Forelimb muscle (tissue), 1 donor: Measurements from ENCODE around the gene C9orf78. TPM values are rescaled to one million over a fixed set of nuclear protein-coding genes. Genes with fewer than 3 reads are reported as not detected.

Experiments
- DNase-seq: peaks from one replicate; pipeline ENCODE4 v3.0.0-alpha.2; 2013; ENCODE audit warnings: low read depth
- polyA plus RNA-seq: library from polyadenylated mRNA; unstranded; fragments of 120-200 nt; gene quantifications from one replicate; pipeline ENCODE4 v1.2.1, GENCODE V29; 2013; ENCODE audit not compliant: insufficient read length

The C9orf78 gene
- polyA plus RNA-seq, 1 donor, result 46.7 TPM

- no peak for DNase-seq
Measured at GRCh38 chr9:129845373-129845772, 10.3 kb upstream of the C9orf78 start.

- no peak for DNase-seq
Measured at GRCh38 chr9:129841071-129841470, 6.0 kb upstream of the C9orf78 start.

- no peak for DNase-seq
Measured at GRCh38 chr9:129840034-129840433, 5.0 kb upstream of the C9orf78 start.

GRCh38 chr9:129839324-129840023 is 4.4 kb upstream of the C9orf78 start:
- no peak for DNase-seq

- DNase-seq, result no peak
Measured at GRCh38 chr9:129838707-129839259, 3.7 kb upstream of the C9orf78 start.

- no peak for DNase-seq
Measured at GRCh38 chr9:129836311-129837007, 1.4 kb upstream of the C9orf78 start.

GRCh38 chr9:129835860-129836223 is 767 bp upstream of the C9orf78 start:
- no peak for DNase-seq

GRCh38 chr9:129834489-129835127 is 467 bp downstream of the C9orf78 start:
- no peak for DNase-seq

GRCh38 chr9:129832982-129833381 is 2.1 kb downstream of the C9orf78 start:
- DNase-seq, result no peak

- DNase-seq, result no peak
Measured at GRCh38 chr9:129828969-129829368, 6.1 kb downstream of the C9orf78 start.

- DNase-seq, result no peak
Measured at GRCh38 chr9:129828051-129828450, 7.0 kb downstream of the C9orf78 start.

- no peak for DNase-seq
Measured at GRCh38 chr9:129826759-129827158, 8.3 kb downstream of the C9orf78 start.

GRCh38 chr9:129826344-129826743 is 8.7 kb downstream of the C9orf78 start:
- DNase-seq, result no peak

GRCh38 chr9:129823935-129824601 is 11.0 kb downstream of the C9orf78 start, which contains the start of gene TOR1A:
TOR1A (minus strand) TSS chr9:129824136; CDS start chr9:129824085, 51 bp downstream.
- DNase-seq, result peak; percentile 86

GRCh38 chr9:129823542-129823934 is 11.5 kb downstream of the C9orf78 start:
- DNase-seq, result no peak

GRCh38 chr9:129822898-129823541 is 12.1 kb downstream of the C9orf78 start:
- DNase-seq, result no peak

- no peak for DNase-seq
Measured at GRCh38 chr9:129816501-129817435, 18.3 kb downstream of the C9orf78 start.

GRCh38 chr9:129815278-129815677 is 19.8 kb downstream of the C9orf78 start:
- no peak for DNase-seq

GRCh38 chr9:129814432-129815223 is 20.4 kb downstream of the C9orf78 start:
- DNase-seq, result no peak
